ENCODE measurements around the gene SKAP1.

SKAP1 gene

DNA sequence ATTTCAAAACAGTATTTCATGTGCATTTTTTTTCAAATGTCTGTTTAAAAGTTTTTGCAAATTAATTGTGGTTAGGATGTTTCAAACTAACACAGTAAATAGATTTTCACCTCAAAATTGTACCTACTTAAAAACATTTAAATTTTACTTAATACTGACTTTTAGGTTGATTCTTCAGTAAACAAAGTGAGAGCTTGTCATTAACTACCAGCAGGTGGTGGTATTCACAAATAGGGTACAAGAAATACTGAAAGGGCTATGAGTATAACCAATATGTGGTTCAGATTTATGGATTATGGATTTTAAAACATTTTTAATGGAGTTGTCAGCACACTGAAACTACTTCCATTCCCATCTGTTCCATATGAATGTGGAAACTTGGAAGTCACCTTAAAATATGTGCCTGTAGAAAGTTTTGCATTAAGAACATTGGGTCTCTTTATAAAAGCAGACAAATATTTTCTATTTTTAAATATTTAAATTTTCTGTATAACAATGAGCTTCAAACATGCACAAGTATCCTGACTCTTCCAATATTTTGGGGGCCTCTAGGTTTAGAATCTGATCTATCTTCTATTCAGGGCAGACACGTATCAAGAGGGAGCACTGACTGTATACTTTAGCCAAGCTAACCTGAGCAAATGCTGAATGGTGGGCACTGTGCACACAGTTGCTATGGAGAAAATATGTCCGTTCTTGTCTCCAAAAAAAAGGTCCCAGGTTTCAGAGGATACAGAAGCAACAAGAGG is 166.9 kb downstream of the SKAP1 start:
- H3K14ac ChIP-seq (ENCODE audit: low read length) = no peak overlapping the region
- no peak overlapping the region for H3K9ac ChIP-seq (ENCODE audit: low read depth, low read length, poor library complexity)
- no peak overlapping the region for H2AFZ ChIP-seq (ENCODE audit: low read length)
- H4K8ac ChIP-seq (ENCODE audit: low read depth, low read length) = no peak overlapping the region
- no peaks in the 10 kb centered on the region for H3K79me1 ChIP-seq (ENCODE audit: low read depth, low read length)
- no peak overlapping the region for H3K18ac ChIP-seq (ENCODE audit: low read length)
- peaks cover 0 to 15% (median 0%) of the 10 kb centered on the region in 3 experiments for H3K27me3 ChIP-seq (ENCODE audit: control insufficient read depth in 3 of 3, insufficient read depth in 3 of 3, low read depth in 1 of 3, low read length in 3 of 3)
- no peak overlapping the region for H2AK5ac ChIP-seq (ENCODE audit: low read depth, low read length)
- no peak overlapping the region for H2BK15ac ChIP-seq (ENCODE audit: low read length)
- no peak overlapping the region for H3K23ac ChIP-seq (ENCODE audit: low read depth, low read length, poor library complexity)
- no peak overlapping the region for H3K4me3 ChIP-seq (ENCODE audit: low read length in 2 of 2)
- no peak for DNase-seq (ENCODE audit: low spot score)
- no peak overlapping the region for H3K27ac ChIP-seq (replicated peaks; ENCODE audit: low read length)
- H2BK12ac ChIP-seq (ENCODE audit: low read length) = no peak overlapping the region
- no peak overlapping the region for H2BK5ac ChIP-seq (ENCODE audit: low read length)
- H3K4me2 ChIP-seq (ENCODE audit: insufficient read depth, low read length, poor library complexity, severe bottlenecking) = no peak overlapping the region
- no peaks in the 10 kb centered on the region for H3K9me3 ChIP-seq (replicated peaks in 1 of 2; ENCODE audit: control insufficient read depth in 2 of 2, insufficient read depth in 1 of 2, low read depth in 1 of 2, low read length in 2 of 2)
- H3K4ac ChIP-seq (ENCODE audit: low read length) = no peak overlapping the region
- no peak overlapping the region for H4K91ac ChIP-seq (ENCODE audit: low read depth, low read length, poor library complexity)
- no peaks in the 10 kb centered on the region for H3K36me3 ChIP-seq (replicated peaks in 1 of 2; ENCODE audit: control insufficient read depth in 2 of 2, insufficient read depth in 2 of 2, low read length in 2 of 2)
- no peaks in the 10 kb centered on the region for H3K4me1 ChIP-seq (ENCODE audit: control insufficient read depth in 2 of 2, insufficient read depth in 1 of 2, low read depth in 1 of 2, low read length in 2 of 2)
- no peak overlapping the region for H2BK120ac ChIP-seq (ENCODE audit: low read depth, low read length)
- WGBS, 2 donors (ENCODE audit: extremely low coverage in 2 of 2, insufficient read length in 2 of 2, insufficient replicate concordance in 1 of 2) = no CpG with 5 or more reads among the region's 2 CpGs

DNA sequence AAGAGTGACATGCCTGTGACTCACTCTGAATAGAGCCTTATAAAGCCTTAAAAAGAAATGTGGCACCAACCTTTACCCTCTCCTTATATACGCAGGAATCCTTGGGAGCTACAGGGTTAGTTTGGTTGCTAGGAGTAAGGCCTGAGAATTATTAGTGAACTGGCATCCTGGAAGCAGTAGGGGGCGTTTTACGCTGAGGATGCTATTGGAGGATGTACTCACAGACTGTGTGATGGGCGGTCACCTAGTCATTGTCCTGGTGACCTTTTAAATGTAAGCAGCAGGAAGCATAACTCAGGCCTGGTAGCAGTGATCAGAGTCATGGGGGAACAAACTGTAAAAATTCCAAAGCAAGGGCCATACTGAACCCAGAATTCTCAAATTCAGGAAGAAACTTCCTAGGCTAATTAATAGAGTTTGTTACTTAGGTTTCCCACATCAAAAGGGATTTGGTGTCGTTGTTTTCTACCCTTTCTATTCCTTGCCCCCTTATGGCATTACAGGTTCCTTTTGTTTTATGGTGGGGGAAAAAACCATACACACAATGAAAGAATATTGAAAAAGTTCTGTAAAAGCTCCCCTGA is 168.6 kb downstream of the SKAP1 start:
- H3K27ac ChIP-seq (replicated peaks; ENCODE audit: low read length) = no peak overlapping the region
- H4K8ac ChIP-seq (ENCODE audit: low read depth, low read length) = no peak overlapping the region
- no peak overlapping the region for H3K4ac ChIP-seq (ENCODE audit: low read length)
- H3K4me2 ChIP-seq (ENCODE audit: insufficient read depth, low read length, poor library complexity, severe bottlenecking) = no peak overlapping the region
- H3K79me1 ChIP-seq (ENCODE audit: low read depth, low read length) = no peaks in the 10 kb centered on the region
- no peak overlapping the region for H3K14ac ChIP-seq (ENCODE audit: low read length)
- no peak overlapping the region for H2BK15ac ChIP-seq (ENCODE audit: low read length)
- no peak overlapping the region for H3K4me3 ChIP-seq (ENCODE audit: low read length in 2 of 2)
- no peak overlapping the region for H2BK5ac ChIP-seq (ENCODE audit: low read length)
- H3K4me1 ChIP-seq (ENCODE audit: control insufficient read depth in 2 of 2, insufficient read depth in 1 of 2, low read depth in 1 of 2, low read length in 2 of 2) = no peaks in the 10 kb centered on the region
- peaks cover 0 to 14% (median 0%) of the 10 kb centered on the region in 3 experiments for H3K27me3 ChIP-seq (ENCODE audit: control insufficient read depth in 3 of 3, insufficient read depth in 3 of 3, low read depth in 1 of 3, low read length in 3 of 3)
- no peak overlapping the region for H3K9ac ChIP-seq (ENCODE audit: low read depth, low read length, poor library complexity)
- no peak overlapping the region for H3K23ac ChIP-seq (ENCODE audit: low read depth, low read length, poor library complexity)
- no peak overlapping the region for H3K18ac ChIP-seq (ENCODE audit: low read length)
- no peaks in the 10 kb centered on the region for H3K36me3 ChIP-seq (replicated peaks in 1 of 2; ENCODE audit: control insufficient read depth in 2 of 2, insufficient read depth in 2 of 2, low read length in 2 of 2)
- no peak overlapping the region for H2BK12ac ChIP-seq (ENCODE audit: low read length)
- H4K91ac ChIP-seq (ENCODE audit: low read depth, low read length, poor library complexity) = no peak overlapping the region
- no peak overlapping the region for H2BK120ac ChIP-seq (ENCODE audit: low read depth, low read length)
- DNase-seq (ENCODE audit: low spot score) = peak; percentile 24
- no CpG with 5 or more reads among the region's 5 CpGs for WGBS, 2 donors (ENCODE audit: extremely low coverage in 2 of 2, insufficient read length in 2 of 2, insufficient replicate concordance in 1 of 2)
- no peak overlapping the region for H2AFZ ChIP-seq (ENCODE audit: low read length)
- no peak overlapping the region for H2AK5ac ChIP-seq (ENCODE audit: low read depth, low read length)
- no peaks in the 10 kb centered on the region for H3K9me3 ChIP-seq (replicated peaks in 1 of 2; ENCODE audit: control insufficient read depth in 2 of 2, insufficient read depth in 1 of 2, low read depth in 1 of 2, low read length in 2 of 2)

DNA sequence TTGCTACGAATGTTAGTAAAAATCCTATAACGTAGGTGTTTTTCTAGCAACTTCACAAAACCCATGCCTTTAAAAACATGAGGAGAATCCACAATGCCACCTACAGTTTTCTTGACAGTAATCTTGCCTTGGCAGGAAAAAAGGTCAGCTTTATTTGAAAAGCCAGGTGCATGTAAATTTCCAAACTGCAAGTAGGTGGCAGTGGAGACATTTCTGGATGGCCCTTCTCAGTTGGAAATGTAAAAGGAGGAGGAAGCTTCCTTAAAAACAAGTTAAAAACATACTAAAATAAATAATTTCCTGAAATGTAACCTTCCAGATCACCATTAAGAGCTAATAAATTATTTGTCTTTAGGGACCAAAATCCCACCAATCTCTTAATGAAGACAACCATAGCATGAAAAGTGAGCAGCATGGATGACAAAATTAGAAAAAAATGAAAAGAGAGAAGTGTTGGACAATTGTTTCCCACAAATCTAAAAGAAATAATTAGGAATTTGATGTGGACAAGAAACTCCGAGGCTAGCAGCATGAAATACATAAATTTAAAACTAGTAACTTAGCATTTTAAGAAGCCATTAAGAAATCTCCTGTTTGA is 170.2 kb downstream of the SKAP1 start:
- Histone ChIP-seq H3K4me1 (ENCODE audit: control insufficient read depth in 2 of 2, insufficient read depth in 1 of 2, low read depth in 1 of 2, low read length in 2 of 2) (no peaks in the 10 kb centered on the region), H3K9ac (ENCODE audit: low read depth, low read length, poor library complexity) (no peak overlapping the region), H3K18ac (ENCODE audit: low read length) (no peak overlapping the region), H4K8ac (ENCODE audit: low read depth, low read length) (no peak overlapping the region), H3K4me3 (ENCODE audit: low read length in 2 of 2) (no peak overlapping the region), H2BK15ac (ENCODE audit: low read length) (no peak overlapping the region), H3K79me1 (ENCODE audit: low read depth, low read length) (no peaks in the 10 kb centered on the region), H2AFZ (ENCODE audit: low read length) (no peak overlapping the region), H2AK5ac (ENCODE audit: low read depth, low read length) (no peak overlapping the region), H3K4me2 (ENCODE audit: insufficient read depth, low read length, poor library complexity, severe bottlenecking) (no peak overlapping the region), H4K91ac (ENCODE audit: low read depth, low read length, poor library complexity) (no peak overlapping the region), H3K27ac (replicated peaks; ENCODE audit: low read length) (no peak overlapping the region), H3K4ac (ENCODE audit: low read length) (no peak overlapping the region), H3K27me3 (ENCODE audit: control insufficient read depth in 3 of 3, insufficient read depth in 3 of 3, low read depth in 1 of 3, low read length in 3 of 3) (peaks cover 0 to 19% (median 0%) of the 10 kb centered on the region in 3 experiments), H3K36me3 (replicated peaks in 1 of 2; ENCODE audit: control insufficient read depth in 2 of 2, insufficient read depth in 2 of 2, low read length in 2 of 2) (no peaks in the 10 kb centered on the region), H2BK5ac (ENCODE audit: low read length) (no peak overlapping the region), H2BK12ac (ENCODE audit: low read length) (no peak overlapping the region), H3K14ac (ENCODE audit: low read length) (no peak overlapping the region), H3K23ac (ENCODE audit: low read depth, low read length, poor library complexity) (no peak overlapping the region), H2BK120ac (ENCODE audit: low read depth, low read length) (no peak overlapping the region), H3K9me3 (replicated peaks in 1 of 2; ENCODE audit: control insufficient read depth in 2 of 2, insufficient read depth in 1 of 2, low read depth in 1 of 2, low read length in 2 of 2) (no peaks in the 10 kb centered on the region)
- no peak for DNase-seq (ENCODE audit: low spot score)
- no CpG with 5 or more reads among the region's 3 CpGs for WGBS, 2 donors (ENCODE audit: extremely low coverage in 2 of 2, insufficient read length in 2 of 2, insufficient replicate concordance in 1 of 2)

DNA sequence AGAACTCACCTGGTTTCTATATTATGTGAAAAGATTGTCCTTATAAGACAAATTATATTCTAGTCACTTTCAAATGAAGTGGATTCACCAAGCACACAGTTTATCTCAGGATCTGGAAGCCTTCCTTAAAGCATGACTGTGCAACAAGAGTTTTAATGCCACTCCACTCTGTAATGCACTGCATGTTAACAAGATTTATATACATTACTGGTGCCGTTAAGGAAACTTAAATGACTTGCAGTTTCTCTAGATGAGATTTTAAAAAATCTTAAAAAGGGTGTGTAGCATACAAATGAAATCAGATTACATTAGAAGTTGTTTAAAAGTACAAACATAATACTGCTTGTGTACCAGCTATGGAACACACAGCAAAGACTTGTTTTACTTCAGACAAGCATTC is 171.7 kb downstream of the SKAP1 start:
- no peaks in the 10 kb centered on the region for H3K4me1 ChIP-seq (ENCODE audit: control insufficient read depth in 2 of 2, insufficient read depth in 1 of 2, low read depth in 1 of 2, low read length in 2 of 2)
- no peak overlapping the region for H4K8ac ChIP-seq (ENCODE audit: low read depth, low read length)
- no peak overlapping the region for H3K4ac ChIP-seq (ENCODE audit: low read length)
- no peak overlapping the region for H3K18ac ChIP-seq (ENCODE audit: low read length)
- no peak overlapping the region for H2BK12ac ChIP-seq (ENCODE audit: low read length)
- no peaks in the 10 kb centered on the region for H3K36me3 ChIP-seq (replicated peaks in 1 of 2; ENCODE audit: control insufficient read depth in 2 of 2, insufficient read depth in 2 of 2, low read length in 2 of 2)
- no peak for DNase-seq (ENCODE audit: low spot score)
- no peak overlapping the region for H4K91ac ChIP-seq (ENCODE audit: low read depth, low read length, poor library complexity)
- H2AFZ ChIP-seq (ENCODE audit: low read length) = no peak overlapping the region
- no peaks in the 10 kb centered on the region for H3K9me3 ChIP-seq (replicated peaks in 1 of 2; ENCODE audit: control insufficient read depth in 2 of 2, insufficient read depth in 1 of 2, low read depth in 1 of 2, low read length in 2 of 2)
- no peaks in the 10 kb centered on the region for H3K79me1 ChIP-seq (ENCODE audit: low read depth, low read length)
- H2BK15ac ChIP-seq (ENCODE audit: low read length) = no peak overlapping the region
- H2AK5ac ChIP-seq (ENCODE audit: low read depth, low read length) = no peak overlapping the region
- H3K4me3 ChIP-seq (ENCODE audit: low read length in 2 of 2) = no peak overlapping the region
- no peak overlapping the region for H3K27ac ChIP-seq (replicated peaks; ENCODE audit: low read length)
- no peak overlapping the region for H2BK5ac ChIP-seq (ENCODE audit: low read length)
- H3K4me2 ChIP-seq (ENCODE audit: insufficient read depth, low read length, poor library complexity, severe bottlenecking) = no peak overlapping the region
- peaks cover 0 to 10% (median 2%) of the 10 kb centered on the region in 3 experiments for H3K27me3 ChIP-seq (ENCODE audit: control insufficient read depth in 3 of 3, insufficient read depth in 3 of 3, low read depth in 1 of 3, low read length in 3 of 3)
- H3K14ac ChIP-seq (ENCODE audit: low read length) = no peak overlapping the region
- no peak overlapping the region for H3K9ac ChIP-seq (ENCODE audit: low read depth, low read length, poor library complexity)
- H2BK120ac ChIP-seq (ENCODE audit: low read depth, low read length) = no peak overlapping the region
- no peak overlapping the region for H3K23ac ChIP-seq (ENCODE audit: low read depth, low read length, poor library complexity)
- no CpG with 5 or more reads among the region's 1 CpG for WGBS, 2 donors (ENCODE audit: extremely low coverage in 2 of 2, insufficient read length in 2 of 2, insufficient replicate concordance in 1 of 2)
